GM12874 (cell line): ENCODE results near the gene OR1J2.

Source experiments
- CTCF ChIP-seq: IDR thresholded peaks from 2 replicates; pipeline ENCODE4 v1.5.1; 2011; ENCODE audit warnings: low read depth, mild to moderate bottlenecking, control low read depth, low read length, moderate library complexity; ENCODE audit not compliant: insufficient read depth

OR1J2 gene

GRCh38 chr9:122477346-122477745 lies 33.3 kb upstream of the OR1J2 start:
- no peak for TF ChIP-seq CTCF

DNA sequence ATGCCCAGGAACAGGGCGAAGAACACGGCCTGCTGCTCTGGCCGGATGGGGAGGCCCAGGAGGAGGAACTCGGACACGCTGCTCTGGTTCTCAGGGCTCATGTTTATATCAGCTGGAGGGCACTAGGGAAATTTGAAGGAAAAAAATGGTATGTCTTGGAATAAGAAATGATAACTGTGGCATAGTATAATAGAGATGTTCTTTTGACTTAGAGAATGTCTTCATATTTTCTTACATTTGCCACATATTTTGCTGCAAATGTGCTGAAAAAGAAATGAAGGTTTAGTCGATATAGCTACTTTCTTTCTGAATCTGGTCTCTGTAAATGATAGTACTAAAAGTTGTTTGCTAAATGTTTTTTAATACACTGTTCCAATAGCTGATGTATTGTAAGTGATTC lies 32.8 kb upstream of the OR1J2 start, which contains the start of gene OR1J1:
Gene OR1J1, minus strand, starts transcription at position 101 of the 400 bp plus-strand sequence. Its CDS starts 0 bp downstream, at position 101.
- no peak for TF ChIP-seq CTCF

- no peak for TF ChIP-seq CTCF
These were observed 31.5 kb upstream of the OR1J2 start for GRCh38 chr9:122479062-122479461.

DNA sequence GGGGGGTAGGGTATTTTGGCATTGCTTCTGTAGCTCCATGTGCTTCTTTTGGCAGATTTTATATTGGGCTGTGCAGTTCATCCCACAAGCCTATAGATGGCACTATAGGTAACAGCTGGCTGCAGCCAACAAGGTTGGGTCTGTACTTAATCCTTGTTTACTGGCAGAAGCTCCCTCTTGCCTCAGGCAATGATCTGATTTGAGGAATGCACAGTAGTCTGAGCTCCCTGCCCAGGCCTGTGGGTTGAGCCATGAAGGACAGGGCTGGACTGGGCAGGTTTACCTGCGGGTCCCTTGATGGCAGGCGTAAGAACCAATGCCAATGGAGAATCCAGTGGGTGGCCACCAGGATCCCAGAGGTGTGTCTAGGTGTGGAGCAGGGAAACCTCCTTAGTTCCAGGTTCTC lies 11.7 kb upstream of the OR1J2 start:
- TF ChIP-seq CTCF, result peak; percentile 81

DNA sequence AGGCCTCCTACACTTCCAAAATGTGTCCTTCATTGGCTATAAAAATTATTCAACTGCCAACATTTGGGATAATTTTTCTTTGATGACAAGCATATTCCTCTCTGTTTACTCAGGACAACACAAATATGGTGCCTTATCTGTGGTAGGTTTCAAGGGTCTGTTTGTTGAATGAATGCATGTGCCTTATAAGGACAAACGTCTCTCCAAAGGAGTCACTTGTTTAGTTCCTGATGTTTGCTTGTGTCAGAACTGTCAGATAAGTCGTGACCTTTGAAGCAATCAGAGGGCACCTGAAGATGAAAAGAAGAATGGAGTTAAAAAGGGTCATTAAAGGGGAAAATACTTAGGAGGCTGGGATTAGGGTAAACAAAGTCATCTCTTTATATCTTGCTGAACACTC lies 3.6 kb upstream of the OR1J2 start:
- no peak for TF ChIP-seq CTCF

- no peak for TF ChIP-seq CTCF
These were observed 7.6 kb downstream of the OR1J2 start for GRCh38 chr9:122518226-122518625.

- TF ChIP-seq CTCF, result no peak
These were observed 8.2 kb downstream of the OR1J2 start, which contains the start of gene OR1J4 for GRCh38 chr9:122518841-122519240. Gene OR1J4 (plus strand): TSS chr9:122519141. CDS start chr9:122519141, 0 bp downstream.
